Measurements from ENCODE around the gene MXD3.
A peak's percentile ranks its signal among the peaks of the same experiment; 100 is the strongest.

DNA sequence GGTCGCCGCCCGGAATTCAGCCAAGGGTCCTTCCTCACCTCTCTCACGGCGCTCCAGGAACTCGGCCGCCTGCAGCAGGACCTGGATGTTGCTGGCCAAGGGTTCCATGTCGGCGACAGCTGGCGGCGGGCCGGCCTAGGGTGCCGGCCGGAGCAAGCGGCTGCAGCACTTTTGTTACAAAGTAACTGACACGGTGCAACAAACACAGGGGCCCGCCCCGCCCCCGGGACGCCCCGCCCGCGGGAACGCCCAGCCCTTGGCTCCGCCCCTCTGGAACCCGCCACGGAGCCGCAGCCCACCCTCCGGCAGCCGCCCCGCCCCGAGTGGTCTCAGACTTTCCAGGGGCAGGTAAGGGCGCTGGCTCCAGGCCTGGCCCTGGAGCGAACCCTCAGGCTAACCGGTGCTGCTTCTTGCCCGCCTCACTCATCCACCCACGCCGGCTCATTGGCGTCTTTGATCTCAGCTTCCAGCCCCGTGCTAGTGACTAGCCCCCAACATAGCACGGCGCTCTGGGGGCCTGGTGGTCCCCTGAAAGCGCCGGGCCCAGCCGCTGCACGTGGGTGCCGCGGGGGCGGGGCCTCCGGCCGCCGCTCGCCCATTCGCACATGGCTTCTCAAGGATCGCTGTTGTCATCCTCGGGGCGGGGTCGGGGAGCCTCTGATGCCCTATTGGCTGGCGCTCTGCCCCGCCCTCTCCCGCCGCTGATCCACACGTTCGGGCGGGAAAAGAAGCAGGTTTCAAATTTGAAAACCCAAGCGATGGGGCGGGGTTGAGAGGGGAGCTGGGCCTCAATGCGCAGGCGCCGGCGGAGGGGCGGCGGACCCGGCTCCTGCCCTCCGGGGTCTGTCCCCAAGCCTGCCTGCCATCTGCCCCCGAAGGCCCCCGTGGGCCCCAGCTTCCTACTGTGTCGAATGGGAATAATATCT, at the start of gene MXD3:
- TF ChIP-seq, protein P1, sequence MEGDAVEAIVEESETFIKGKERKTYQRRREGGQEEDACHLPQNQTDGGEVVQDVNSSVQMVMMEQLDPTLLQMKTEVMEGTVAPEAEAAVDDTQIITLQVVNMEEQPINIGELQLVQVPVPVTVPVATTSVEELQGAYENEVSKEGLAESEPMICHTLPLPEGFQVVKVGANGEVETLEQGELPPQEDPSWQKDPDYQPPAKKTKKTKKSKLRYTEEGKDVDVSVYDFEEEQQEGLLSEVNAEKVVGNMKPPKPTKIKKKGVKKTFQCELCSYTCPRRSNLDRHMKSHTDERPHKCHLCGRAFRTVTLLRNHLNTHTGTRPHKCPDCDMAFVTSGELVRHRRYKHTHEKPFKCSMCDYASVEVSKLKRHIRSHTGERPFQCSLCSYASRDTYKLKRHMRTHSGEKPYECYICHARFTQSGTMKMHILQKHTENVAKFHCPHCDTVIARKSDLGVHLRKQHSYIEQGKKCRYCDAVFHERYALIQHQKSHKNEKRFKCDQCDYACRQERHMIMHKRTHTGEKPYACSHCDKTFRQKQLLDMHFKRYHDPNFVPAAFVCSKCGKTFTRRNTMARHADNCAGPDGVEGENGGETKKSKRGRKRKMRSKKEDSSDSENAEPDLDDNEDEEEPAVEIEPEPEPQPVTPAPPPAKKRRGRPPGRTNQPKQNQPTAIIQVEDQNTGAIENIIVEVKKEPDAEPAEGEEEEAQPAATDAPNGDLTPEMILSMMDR (IDR thresholded peaks at IDR 0.05; ENCODE audit: extremely low read depth in 1 of 2, insufficient read depth in 1 of 2, low read depth in 1 of 2, low read length in 2 of 2), result no peak
- TF ChIP-seq POLR2AphosphoS5 (IDR thresholded peaks at IDR 0.05; ENCODE audit: insufficient read depth, low read depth, low read length), result peak; percentile 10
- no peak for TF ChIP-seq FOS (IDR thresholded peaks at IDR 0.05; ENCODE audit: borderline replicate concordance, insufficient read depth, low read length)

Data from endothelial cell of umbilical vein (primary cell).